A204.1 (cell line): Measurements from ENCODE around the gene PLCD1.
"Not testable (repeated sequence)": the region's sequence is repeated elsewhere in the genome, so short reads cannot be mapped to it uniquely, and the experiment has no call there.

ENCODE experiments used
- FAIRE-seq: peaks from 2 replicates; lab custom pipeline; 2012; peaks lifted over from hg19 to GRCh38; lab: Jason Lieb, UNC

Gene PLCD1

GRCh38 chr3:37999836-38000235 lies 29.6 kb downstream of the PLCD1 start:
- FAIRE-seq = no peak

- FAIRE-seq = no peak
These were observed 31.6 kb downstream of the PLCD1 start for GRCh38 chr3:37997791-37998370.

- no peak for FAIRE-seq
These were observed 32.1 kb downstream of the PLCD1 start for GRCh38 chr3:37997342-37997741.

- no peak for FAIRE-seq
These were observed 32.6 kb downstream of the PLCD1 start for GRCh38 chr3:37996785-37997301.

GRCh38 chr3:37995652-37996641 lies 33.5 kb downstream of the PLCD1 start:
- FAIRE-seq = no peak

- no peak for FAIRE-seq
These were observed 34.8 kb downstream of the PLCD1 start for GRCh38 chr3:37994639-37994972.

GRCh38 chr3:37993820-37994638 lies 35.4 kb downstream of the PLCD1 start:
- FAIRE-seq = no peak

GRCh38 chr3:37993460-37993819 lies 36.0 kb downstream of the PLCD1 start:
- FAIRE-seq = no peak

- FAIRE-seq = no peak
These were observed 36.4 kb downstream of the PLCD1 start for GRCh38 chr3:37993067-37993455.

GRCh38 chr3:37992271-37993066 lies 37.0 kb downstream of the PLCD1 start:
- FAIRE-seq = no peak

- FAIRE-seq = no peak
These were observed 37.6 kb downstream of the PLCD1 start for GRCh38 chr3:37991823-37992222.

- no peak for FAIRE-seq
These were observed 38.3 kb downstream of the PLCD1 start for GRCh38 chr3:37991109-37991508.

- no peak for FAIRE-seq
These were observed 38.9 kb downstream of the PLCD1 start, which contains the start of gene VILL for GRCh38 chr3:37990527-37990926. Gene VILL, plus strand, starts transcription at chr3:37990786. Its CDS starts 2,887 bp downstream, at chr3:37993673.

- FAIRE-seq = no peak
These were observed 39.5 kb downstream of the PLCD1 start for GRCh38 chr3:37989821-37990480.

GRCh38 chr3:37988931-37989525 lies 40.4 kb downstream of the PLCD1 start:
- FAIRE-seq = no peak

GRCh38 chr3:37988376-37988775 lies 41.1 kb downstream of the PLCD1 start:
- FAIRE-seq = not testable (repeated sequence)

GRCh38 chr3:37987751-37988179 lies 41.7 kb downstream of the PLCD1 start:
- no peak for FAIRE-seq

- no peak for FAIRE-seq
These were observed 42.1 kb downstream of the PLCD1 start for GRCh38 chr3:37987315-37987697.

- FAIRE-seq = no peak
These were observed 42.7 kb downstream of the PLCD1 start for GRCh38 chr3:37986479-37987314.
